Psoas muscle (tissue), 8 donors: Measurements from ENCODE around the gene RRP1. TPM values are rescaled to one million over a fixed set of nuclear protein-coding genes. Genes with fewer than 3 reads are reported as not detected.

ENCODE experiments used
- ATAC-seq, 4 donors: fragments of 200-7000 bp; cut with Tn5 transposase; one replicate each; pipeline ENCODE4 v1.9.1; 2020; ENCODE audit warnings: moderate library complexity in 3 of 4, mild to moderate bottlenecking in 2 of 4
- DNase-seq, 2 donors: peaks; one replicate each; pipeline ENCODE4 v3.0.0-alpha.2; 2020
- H3K27ac ChIP-seq: fragments of 200-600 bp; one replicate; pipeline ENCODE4 v1.8.0; 2022
- H3K27me3 ChIP-seq, 3 donors: fragments of 200-600 bp in 1 of 3; one replicate each; pipeline versions ENCODE4 v1.6.1 to v1.8.0; 2013 to 2022; ENCODE audit warnings: low read length in 2 of 3, mild to moderate bottlenecking in 2 of 3, moderate library complexity in 1 of 3; ENCODE audit not compliant: insufficient read depth in 3 of 3
- H3K36me3 ChIP-seq, 2 donors: fragments of 200-600 bp in 1 of 2; one replicate each; pipeline versions ENCODE4 v1.6.1 to v1.8.0; 2013 to 2022; ENCODE audit warnings: low read depth in 1 of 2, mild to moderate bottlenecking in 1 of 2, moderate library complexity in 1 of 2; ENCODE audit not compliant: insufficient read depth in 1 of 2
- H3K4me1 ChIP-seq: fragments of 200-600 bp; one replicate; pipeline ENCODE4 v1.8.0; 2022
- H3K4me3 ChIP-seq: fragments of 200-600 bp; one replicate; pipeline ENCODE4 v1.8.0; 2022; ENCODE audit warnings: mild to moderate bottlenecking
- H3K9me3 ChIP-seq: fragments of 200-600 bp; one replicate; pipeline ENCODE4 v1.8.0; 2022
- CTCF ChIP-seq: fragments of 200-600 bp; IDR thresholded peaks from one replicate; pipeline ENCODE4 v1.8.0; 2022; ENCODE audit warnings: antibody characterized with exemption
- WGBS, 3 donors: extraction: QIAGEN DNeasy Blood & Tissue Kit; methylation state at CpG; one replicate each; pipeline versions ENCODE4 v1.1.6 to v1.1.7; 2013; 5-methylcytosine and 5-hydroxymethylcytosine counted together
- intact Hi-C, 2 donors: fragments of 100-400 bp; cut with DNase I; formaldehyde crosslinking; loops; one replicate each; pipeline versions ENCODE4 v1.11.0 to v1.14.2; 2022
- polyA plus RNA-seq, 3 donors: library from polyadenylated mRNA; stranded (reverse); fragments of 200-250 nt; gene quantifications; one replicate each; pipeline ENCODE4 v1.2.3, GENCODE V29; 2013
- total RNA-seq, 4 donors: library from RNA; stranded (reverse); fragmentation: NEBNext Ultra II Directional in 2 of 4; extraction: Animal tissue kit (Norgen Biotek cat#: 25700) in 2 of 4; gene quantifications; one replicate each; pipeline versions ENCODE4 v1.2.1 to v1.2.4, GENCODE V29; 2021 to 2023
- donor health status: healthy with polysubstance abuse.
- donor health status: DM: no; HTN: no; CAD: no; lungs with moderate emphysema.
- donor health status: Bipolar disorder and iron deficiency.
- donor health status: healthy.
- donor health status: DM: yes; HTN: yes; CAD: no.
- donor health status: DM: no; HTN: no; CAD: no.
- donor health status: DM: no; HTN: no; CAD: no.
- donor health status: DM: yes; HTN: yes; CAD: no.

Gene RRP1
- total and polyA plus RNA-seq, 7 donors = 9.5 to 29.7 (median 18.9) TPM

GRCh38 chr21:43832648-43833047, 43.3 kb downstream of the RRP1 start:
- ATAC-seq (no peak), DNase-seq (no peak)
- H3K36me3 ChIP-seq = no peaks in the 10 kb centered on the region
- no peaks in the 10 kb centered on the region for H3K4me1 ChIP-seq
- 86 to 91% (median 89%) methylated on average over 10 of the region's 10 CpGs for WGBS, 3 donors
- intact Hi-C loops = no loop called here
- H3K4me3 ChIP-seq = no peak overlapping the region
- H3K9me3 ChIP-seq = no peaks in the 10 kb centered on the region
- H3K27ac ChIP-seq = no peak overlapping the region
- no peak for TF ChIP-seq CTCF
- H3K27me3 ChIP-seq = peaks cover 0 to 9% (median 6%) of the 10 kb centered on the region in 3 donors

GRCh38 chr21:43834146-43834905, 44.9 kb downstream of the RRP1 start:
- H3K27me3 ChIP-seq = peaks cover 0 to 9% (median 6%) of the 10 kb centered on the region in 3 donors
- H3K9me3 ChIP-seq = no peaks in the 10 kb centered on the region
- H3K27ac ChIP-seq = no peak overlapping the region
- TF ChIP-seq CTCF = no peak
- ATAC-seq (no peak), DNase-seq (no peak)
- intact Hi-C loops = no loop called here
- WGBS, 3 donors = 89 to 93% (median 91%) methylated on average over 30 of the region's 30 CpGs
- H3K4me3 ChIP-seq = no peak overlapping the region
- no peaks in the 10 kb centered on the region for H3K4me1 ChIP-seq
- no peaks in the 10 kb centered on the region for H3K36me3 ChIP-seq

- no peak for TF ChIP-seq CTCF
- intact Hi-C loops = no loop called here
- Histone ChIP-seq H3K9me3 (no peaks in the 10 kb centered on the region), H3K27ac (no peak overlapping the region), H3K36me3 (no peaks in the 10 kb centered on the region), H3K4me1 (no peaks in the 10 kb centered on the region), H3K4me3 (no peak overlapping the region), H3K27me3 (peaks cover 0 to 9% (median 6%) of the 10 kb centered on the region in 3 donors)
- WGBS, 3 donors = 54 to 76% (median 59%) methylated on average over 15 of the region's 15 CpGs
- no peak for DNase-seq
- no peak for ATAC-seq
Measured at GRCh38 chr21:43835050-43835449, 45.7 kb downstream of the RRP1 start.

- no peaks in the 10 kb centered on the region for H3K4me1 ChIP-seq
- H3K27me3 ChIP-seq = peaks cover 0 to 9% (median 3%) of the 10 kb centered on the region in 3 donors
- intact Hi-C loops = no loop called here
- no peak for DNase-seq
- ATAC-seq = no peak
- H3K27ac ChIP-seq = no peak overlapping the region
- H3K9me3 ChIP-seq = no peaks in the 10 kb centered on the region
- no peak for TF ChIP-seq CTCF
- WGBS, 3 donors = 87 to 97% (median 90%) methylated on average over 6 of the region's 6 CpGs
- H3K4me3 ChIP-seq = no peak overlapping the region
- H3K36me3 ChIP-seq = no peaks in the 10 kb centered on the region
Measured at GRCh38 chr21:43835861-43836260, 46.5 kb downstream of the RRP1 start.

GRCh38 chr21:43836616-43837015, 47.2 kb downstream of the RRP1 start:
- WGBS, 3 donors = 81 to 90% (median 83%) methylated on average over 6 of the region's 6 CpGs
- no peak for DNase-seq
- ATAC-seq = no peak
- Histone ChIP-seq H3K9me3 (no peaks in the 10 kb centered on the region), H3K4me3 (no peak overlapping the region), H3K27ac (no peak overlapping the region), H3K27me3 (peaks cover 0 to 9% (median 3%) of the 10 kb centered on the region in 3 donors), H3K36me3 (no peaks in the 10 kb centered on the region), H3K4me1 (no peaks in the 10 kb centered on the region)
- intact Hi-C loops = no loop called here
- no peak for TF ChIP-seq CTCF
